Activated CD8-positive, alpha-beta memory T cell treated with anti-CD3 and anti-CD28 coated beads for 36 hours (primary cell): ENCODE results near the gene RHEB. TPM values are rescaled to one million over a fixed set of nuclear protein-coding genes. Genes with fewer than 3 reads are reported as not detected.

ENCODE experiments used
- CTCF ChIA-PET: fragments of 350-600 bp; sonication (Branson Sonifier 250); formaldehyde crosslinking; loops from one replicate; lab custom pipeline; 2021; ENCODE audit warnings: antibody characterized with exemption; lab: Charles Lee
- POLR2A ChIA-PET: fragments of 350-600 bp; sonication (Branson Sonifier 250); formaldehyde crosslinking; loops from one replicate; lab custom pipeline; 2021; ENCODE audit warnings: antibody characterized with exemption; lab: Charles Lee
- total RNA-seq, 2 experiments: library from RNA; stranded (reverse); gene quantifications; one replicate each; pipeline ENCODE4 v1.2.3, GENCODE V29; 2021

RHEB gene
- total RNA-seq, 2 experiments from 2014 or later, result 49.4 to 51.2 TPM

DNA sequence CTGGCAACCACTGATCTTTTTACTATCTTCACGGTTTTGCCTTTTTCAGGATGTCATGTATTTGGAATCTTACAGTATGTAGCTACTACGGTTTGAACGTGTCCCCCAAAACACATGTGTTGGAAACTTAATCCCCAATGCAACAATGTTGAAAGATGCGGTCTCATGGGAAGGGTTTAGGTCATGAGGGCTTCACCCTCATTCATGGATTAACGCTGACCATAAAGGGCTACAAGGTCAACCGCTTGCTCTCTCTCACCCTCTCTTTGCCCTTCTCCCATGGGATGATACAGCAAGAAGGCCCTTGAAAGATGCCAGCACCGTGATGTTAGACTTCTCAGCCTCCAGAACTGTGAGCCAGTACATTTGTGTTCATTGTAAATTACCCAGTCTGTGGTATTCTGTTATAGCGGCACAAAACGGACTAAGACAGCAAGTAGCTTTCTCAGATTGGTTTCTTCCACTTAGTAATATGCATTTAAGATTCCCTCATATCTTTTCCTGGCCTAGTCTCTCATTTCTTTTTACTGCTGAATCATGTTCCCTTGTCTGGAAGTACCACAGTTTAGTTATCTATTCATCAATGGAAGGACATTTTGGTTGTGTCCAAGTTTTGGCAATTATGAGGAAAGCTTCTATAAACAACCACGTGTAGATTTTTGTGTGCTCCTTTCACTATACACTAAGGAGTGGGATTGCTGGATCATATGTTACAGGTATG is 76.8 kb downstream of the RHEB start:
- CTCF ChIA-PET, result interaction anchor here (0.8 to 2.7 kb wide), 2 partner anchors 47 to 74 kb away, joined by 3 to 8 read pairs; no protein-coding TSS in a partner anchor
- POLR2A ChIA-PET, result interaction anchor here (0.6 kb wide), 1 partner anchor 65 kb away, joined by 3 read pairs; no protein-coding TSS in a partner anchor

- CTCF ChIA-PET, result interaction anchor here (0.8 to 1.1 kb wide), 3 partner anchors 68 to 114 kb away, joined by 3 read pairs; no protein-coding TSS in a partner anchor
- POLR2A ChIA-PET, result interaction anchor here (0.6 kb wide), 1 partner anchor 121 kb away, joined by 3 read pairs; no protein-coding TSS in a partner anchor
Measured at GRCh38 chr7:151440799-151441445, 78.8 kb downstream of the RHEB start.

DNA sequence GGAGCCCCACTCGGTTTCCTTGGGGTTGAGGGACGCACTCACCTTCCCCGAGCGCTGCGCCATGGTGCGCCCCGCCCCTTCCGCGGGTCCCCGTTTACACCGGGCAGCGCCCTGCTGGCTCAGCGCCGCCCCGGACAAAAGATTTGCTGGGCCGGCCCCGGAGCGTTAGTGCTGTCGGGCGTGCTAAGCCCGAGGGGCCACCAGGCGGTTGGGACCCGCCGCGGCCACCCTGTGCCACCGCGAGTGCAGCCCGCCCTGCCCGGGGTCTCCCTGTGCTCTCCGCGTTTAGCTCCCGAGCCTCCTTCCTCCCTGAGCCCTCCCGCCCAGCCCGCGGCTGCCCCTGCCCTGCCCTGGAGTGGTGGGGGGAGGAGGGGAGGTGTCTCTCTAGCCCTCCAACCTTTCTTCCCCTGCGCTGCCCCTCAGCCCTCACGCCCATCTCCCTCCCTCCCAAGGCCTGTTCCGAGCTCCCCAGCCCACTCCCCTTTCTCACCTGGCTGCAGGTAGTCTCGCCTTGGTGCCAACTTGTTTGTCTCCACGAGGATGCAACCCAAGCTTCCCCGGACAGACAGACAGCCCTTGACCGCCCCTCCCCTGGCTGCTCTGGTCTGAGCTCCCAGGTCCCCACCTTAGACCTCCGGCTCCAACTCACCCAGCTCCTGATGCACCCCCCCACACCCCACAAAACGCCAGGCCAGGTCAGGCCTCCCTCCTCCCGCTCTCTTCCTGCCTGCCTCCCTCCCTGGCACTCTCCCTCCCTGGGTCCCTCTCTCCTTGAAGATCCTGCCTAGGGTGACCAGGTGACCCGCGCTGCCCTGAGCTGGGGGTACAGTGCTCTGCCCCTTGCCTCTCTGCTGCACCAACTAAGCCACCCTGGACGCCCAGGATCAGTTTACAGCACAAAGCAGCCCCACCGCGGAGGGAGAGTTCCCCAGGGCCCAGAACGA is 79.6 kb downstream of the RHEB start, which contains the start of gene CRYGN:
Gene CRYGN, minus strand, starts transcription at position 287 of the 944 bp plus-strand sequence. Its CDS starts 224 bp downstream, at position 63.
- CTCF ChIA-PET, result interaction anchor here (0.9 to 1.1 kb wide), 2 partner anchors 67 to 72 kb away, joined by 3 read pairs; no protein-coding TSS in a partner anchor
- POLR2A ChIA-PET, result interaction anchor here (0.6 kb wide), 1 partner anchor 122 kb away, joined by 3 read pairs; no protein-coding TSS in a partner anchor

DNA sequence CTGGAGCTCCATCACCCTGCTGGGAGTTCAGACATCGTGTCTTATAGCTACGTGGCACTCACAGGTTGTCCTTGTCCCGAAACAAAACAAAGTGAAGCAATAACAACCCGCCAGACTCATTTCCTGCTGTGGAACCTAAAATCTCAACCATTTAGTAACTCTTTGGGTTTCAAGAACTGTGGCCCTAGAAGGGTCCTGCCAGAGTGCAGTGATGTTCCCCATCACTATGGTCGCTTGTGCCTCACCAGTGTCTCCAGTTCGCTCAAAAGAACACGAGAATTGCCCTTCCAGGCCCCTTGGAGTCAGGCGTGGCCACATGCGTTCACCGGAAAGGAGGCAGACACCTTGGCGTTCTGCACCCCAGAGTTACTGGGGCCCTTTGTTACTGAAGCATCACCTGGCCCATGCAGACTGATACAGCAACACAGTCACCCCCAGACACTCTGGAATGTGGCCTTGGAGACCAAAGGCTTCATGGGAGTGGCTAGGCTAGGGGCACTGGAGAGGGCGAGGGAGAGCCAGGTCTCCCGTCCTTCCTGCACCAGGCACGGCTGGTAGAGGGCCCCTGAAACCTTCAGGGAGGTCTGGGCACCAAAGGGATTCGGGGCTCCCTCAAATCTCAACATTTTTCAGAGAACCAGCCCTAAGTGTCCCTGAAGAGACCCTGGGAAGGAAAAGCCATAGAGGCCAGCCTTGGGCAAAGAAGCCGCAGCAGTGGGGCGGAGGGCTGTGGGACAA is 80.7 kb downstream of the RHEB start:
- ChIA-PET CTCF (no interaction called here), POLR2A (no interaction called here)

DNA sequence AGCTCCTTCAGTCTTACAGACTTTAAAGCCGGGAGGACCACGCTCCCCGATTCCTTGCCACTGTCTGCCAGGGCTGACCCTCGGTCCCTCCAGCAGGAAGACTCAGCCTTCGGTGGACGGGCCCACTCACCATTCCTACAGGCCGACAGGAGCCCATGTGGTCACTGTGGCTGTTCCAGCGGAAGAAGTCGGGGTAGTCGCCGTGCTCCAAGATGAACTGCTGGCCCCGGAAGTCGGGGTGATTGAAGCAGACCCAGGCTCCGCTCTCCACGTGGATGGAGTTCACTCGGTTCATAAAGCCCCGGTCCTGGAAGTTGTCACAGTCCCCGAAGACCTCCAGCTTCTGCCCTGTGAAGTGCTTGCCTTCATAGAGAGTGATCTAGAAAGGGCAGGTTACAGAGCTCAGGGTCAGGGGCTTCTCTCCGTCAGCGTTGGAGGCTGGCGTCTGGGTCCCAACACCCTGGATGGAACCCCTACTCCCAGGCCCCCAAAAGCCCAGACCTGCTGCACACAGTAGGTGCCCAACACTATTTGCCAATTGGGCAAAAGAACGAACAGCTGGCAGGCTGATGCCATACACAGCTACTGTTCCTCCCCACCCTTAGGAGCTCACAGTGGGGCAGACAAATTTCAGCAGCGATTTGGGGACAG is 81.7 kb downstream of the RHEB start:
- CTCF ChIA-PET, result interaction anchor here (0.8 to 2.3 kb wide), 3 partner anchors 10 to 136 kb away, joined by 3 to 9 read pairs (median 3); no protein-coding TSS in a partner anchor

GRCh38 chr7:151437159-151437553 is 82.5 kb downstream of the RHEB start:
- ChIA-PET POLR2A (interaction anchor here (1.2 kb wide), 1 partner anchor 22 kb away, joined by 3 read pairs; no protein-coding TSS in a partner anchor), CTCF (interaction anchor here (0.6 to 2.3 kb wide), 4 partner anchors 11 to 135 kb away, joined by 3 to 9 read pairs (median 3); no protein-coding TSS in a partner anchor)

More for the DNA sequence above, 81.7 kb downstream of the RHEB start:
- POLR2A ChIA-PET, result interaction anchor here (0.6 to 1.2 kb wide), 2 partner anchors 23 to 73 kb away, joined by 3 to 4 read pairs; no protein-coding TSS in a partner anchor

DNA sequence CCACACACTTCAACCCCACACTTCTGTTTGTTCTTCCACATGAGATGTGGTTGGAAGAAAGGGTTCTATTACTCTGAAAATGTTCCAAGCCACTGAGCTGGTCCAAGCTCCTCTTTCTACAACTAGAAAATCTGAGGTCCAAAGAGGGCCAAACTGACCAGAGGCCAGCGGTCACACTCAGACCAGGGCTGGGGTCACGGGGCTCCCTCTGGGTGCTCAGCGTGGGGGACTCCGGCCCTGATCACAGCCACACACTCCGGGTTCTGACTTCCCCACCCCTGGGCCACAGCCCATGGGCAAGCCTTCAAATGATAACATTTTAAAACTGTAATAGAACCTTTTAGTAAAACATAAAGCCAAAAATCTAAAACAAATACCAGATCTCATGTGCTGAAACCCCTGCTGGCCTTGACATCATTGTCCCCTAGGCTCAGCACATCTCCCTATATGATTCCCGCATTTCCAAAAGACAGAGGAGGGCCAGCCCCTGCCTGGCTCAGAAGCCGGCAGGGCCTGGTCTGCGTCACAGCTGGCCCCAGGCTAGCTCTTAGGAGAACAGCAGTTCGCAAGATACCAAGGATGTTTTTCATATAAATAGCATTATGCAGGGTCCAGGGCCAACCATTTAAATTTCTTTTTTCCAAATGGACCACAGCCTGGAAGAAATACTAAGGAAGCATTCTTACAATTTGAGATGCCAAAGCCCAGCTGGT is 83.1 kb downstream of the RHEB start:
- POLR2A ChIA-PET, result interaction anchor here (1.2 kb wide), 1 partner anchor 21 kb away, joined by 3 read pairs; no protein-coding TSS in a partner anchor

GRCh38 chr7:151435971-151436370 is 83.7 kb downstream of the RHEB start:
- CTCF ChIA-PET, result interaction anchor here (1.5 kb wide), 1 partner anchor 24 kb away, joined by 3 read pairs; no protein-coding TSS in a partner anchor
- POLR2A ChIA-PET, result no interaction called here

More for the DNA sequence above, 83.1 kb downstream of the RHEB start:
- CTCF ChIA-PET, result interaction anchor here (0.6 to 2.3 kb wide), 3 partner anchors 11 to 126 kb away, joined by 3 to 9 read pairs (median 3); no protein-coding TSS in a partner anchor

DNA sequence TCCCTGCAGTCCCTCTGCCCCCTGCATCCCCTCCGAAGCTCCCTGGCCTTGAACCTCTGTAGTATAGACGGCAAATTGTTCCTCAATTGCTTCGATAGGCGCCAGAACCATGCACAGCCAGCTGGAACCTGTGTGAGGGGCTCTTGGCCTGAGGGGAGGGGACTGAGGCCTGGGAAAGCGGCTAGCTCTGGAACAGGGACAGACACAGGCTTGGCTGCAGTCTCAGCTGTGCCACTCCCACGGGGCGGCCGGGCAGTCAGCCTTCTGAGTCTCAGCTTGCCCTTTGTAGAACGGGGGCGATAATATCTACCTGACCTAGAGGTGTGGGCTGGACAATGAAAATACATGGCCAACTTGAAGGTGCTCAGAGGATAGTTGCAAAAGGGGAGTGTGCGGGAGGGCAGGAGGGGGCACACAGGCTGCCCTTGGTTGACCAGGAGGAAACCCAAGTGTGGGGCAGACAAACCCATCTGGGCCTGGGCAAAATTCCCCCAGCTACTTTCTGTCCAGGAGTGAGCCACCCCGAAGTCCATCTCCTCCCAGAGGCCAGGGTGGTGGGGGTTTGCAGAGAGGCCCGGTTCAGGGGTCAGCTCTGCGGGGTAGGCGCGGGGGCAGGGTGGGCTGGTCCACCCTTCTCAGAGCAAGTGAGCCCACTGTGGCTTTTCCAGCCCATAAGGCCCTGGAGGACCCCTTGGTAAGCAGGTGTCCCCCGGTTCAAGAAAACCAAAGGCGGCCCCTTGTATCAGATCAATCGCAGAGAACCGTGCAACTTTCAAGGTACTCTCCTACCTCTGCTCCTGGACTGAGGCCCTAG is 84.4 kb downstream of the RHEB start:
- CTCF ChIA-PET, result interaction anchor here (1.5 kb wide), 1 partner anchor 23 kb away, joined by 3 read pairs; no protein-coding TSS in a partner anchor
- POLR2A ChIA-PET, result no interaction called here

DNA sequence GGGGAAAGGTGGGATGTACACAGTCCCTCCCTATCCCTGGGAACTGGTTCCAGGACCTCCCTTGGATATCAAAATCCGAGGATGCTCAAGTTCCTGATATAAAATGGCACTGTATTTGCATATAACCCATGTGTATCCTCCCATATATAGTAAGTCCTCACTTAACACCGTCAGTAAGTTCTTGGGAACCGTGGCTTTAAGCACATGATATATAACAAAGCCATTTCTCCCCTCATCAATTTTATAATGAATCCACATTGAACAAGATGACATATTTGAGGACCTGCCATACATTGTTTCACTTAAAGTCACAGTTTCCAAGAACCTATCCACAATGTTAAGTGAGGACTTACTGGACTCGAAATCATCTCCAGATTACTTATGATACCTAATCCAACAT is 85.1 kb downstream of the RHEB start:
- POLR2A ChIA-PET, result no interaction called here

GRCh38 chr7:151433721-151434400 is 85.8 kb downstream of the RHEB start:
- ChIA-PET POLR2A (no interaction called here), CTCF (interaction anchor here (0.5 kb wide), 1 partner anchor 131 kb away, joined by 3 read pairs; no protein-coding TSS in a partner anchor)

More for the DNA sequence above, 85.1 kb downstream of the RHEB start:
- CTCF ChIA-PET, result interaction anchor here (0.5 kb wide), 1 partner anchor 132 kb away, joined by 3 read pairs; no protein-coding TSS in a partner anchor

DNA sequence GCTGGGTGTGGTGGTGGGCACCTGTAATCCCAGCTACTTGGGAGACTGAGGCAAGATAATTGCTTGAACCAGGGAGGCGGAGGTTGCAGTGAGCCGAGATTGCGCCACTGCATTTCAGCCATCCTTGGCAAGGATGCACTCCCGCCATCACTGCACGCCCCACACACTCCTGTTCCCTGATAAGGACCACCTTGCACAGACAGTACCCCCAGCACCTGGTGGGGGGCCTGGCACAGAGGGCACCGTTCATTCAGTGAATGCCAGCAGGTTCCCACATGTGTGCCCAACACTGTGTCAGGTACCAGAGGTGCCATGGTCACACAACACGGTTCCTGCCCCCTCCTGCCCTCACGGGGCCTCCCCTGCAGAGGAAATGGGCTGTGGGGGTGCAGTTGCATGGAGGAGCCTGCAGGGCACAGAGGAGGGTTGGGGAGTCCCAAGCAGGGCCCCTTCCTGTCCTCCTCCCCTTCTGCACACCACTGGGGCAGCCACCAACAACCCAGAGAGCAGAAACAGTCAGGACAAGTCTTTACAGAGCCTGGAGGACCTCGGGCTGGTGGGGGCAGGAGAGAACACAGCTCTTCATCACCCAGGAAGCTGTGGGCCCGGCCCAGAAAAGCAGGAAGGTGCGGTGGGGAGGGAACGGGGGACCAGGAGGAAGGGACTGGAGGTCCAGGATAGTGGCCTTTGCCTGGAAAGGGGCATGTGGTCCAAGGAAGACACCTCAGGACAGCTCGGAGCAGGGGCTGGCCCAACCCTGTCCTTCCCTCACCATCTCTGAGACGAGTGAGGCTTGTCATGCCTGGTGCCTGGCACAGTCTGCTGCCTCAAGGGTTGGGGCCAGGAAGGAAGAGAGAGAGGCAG is 86.8 kb downstream of the RHEB start:
- ChIA-PET CTCF (no interaction called here), POLR2A (no interaction called here)

DNA sequence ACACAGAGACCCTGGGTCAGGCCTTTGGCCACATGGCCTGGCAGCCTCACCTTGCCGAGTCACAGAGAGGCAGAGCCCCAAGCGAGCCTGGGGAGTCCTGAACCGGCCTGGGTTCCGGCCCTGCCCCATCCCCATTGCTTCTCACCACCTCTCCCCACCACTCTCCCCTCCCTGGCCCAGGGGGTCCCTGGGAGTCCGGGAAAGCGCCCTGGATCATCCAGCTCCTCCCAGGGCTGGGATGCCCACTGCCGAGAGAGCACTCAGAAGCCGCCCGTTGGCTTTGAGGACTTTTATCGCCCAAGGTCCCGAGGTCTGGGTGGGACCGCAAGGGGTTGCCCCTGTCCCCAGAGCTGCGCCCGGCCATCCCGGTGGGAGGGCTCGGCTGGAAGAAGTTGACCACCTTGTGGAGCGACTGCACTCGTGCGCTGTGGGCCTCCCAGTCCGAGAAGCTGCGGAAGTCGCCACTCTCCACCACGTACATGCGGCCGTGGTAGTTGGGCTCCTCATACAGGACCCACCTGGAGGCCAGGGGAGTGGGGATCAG is 87.9 kb downstream of the RHEB start:
- POLR2A ChIA-PET, result no interaction called here
- CTCF ChIA-PET, result no interaction called here

DNA sequence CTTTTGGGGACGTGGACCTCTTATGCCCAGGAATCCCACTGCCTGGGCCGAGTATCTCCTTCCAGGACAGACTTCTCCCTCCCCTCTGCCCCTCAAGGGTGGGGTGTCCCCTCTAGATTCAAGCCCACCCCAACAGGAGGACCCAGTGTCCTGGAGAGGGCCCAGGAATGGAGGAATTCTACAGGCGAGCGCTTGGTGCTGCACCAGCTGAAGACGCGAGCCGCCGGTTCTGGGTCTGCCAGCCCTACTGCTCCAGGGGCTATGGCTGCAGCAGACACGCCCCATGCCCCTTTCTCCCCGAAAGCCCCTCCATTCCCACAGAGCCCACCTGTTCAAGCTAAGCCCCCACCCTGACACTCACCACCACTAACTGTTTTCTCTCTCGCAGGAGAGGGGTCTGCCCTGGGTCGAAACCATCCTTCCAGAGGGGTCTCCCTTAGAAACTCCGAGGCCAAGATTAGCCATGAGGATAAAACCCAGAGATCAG is 88.4 kb downstream of the RHEB start:
- ChIA-PET CTCF (no interaction called here), POLR2A (no interaction called here)
